Parathyroid adenoma (tissue), 2 donors: ENCODE data around the gene HCCS.
"Not testable (repeated sequence)": the region's sequence is repeated elsewhere in the genome, so short reads cannot be mapped to it uniquely, and the experiment has no call there.

Source experiments
- H2AFZ ChIP-seq: fragments of 300-600 bp; sonication (generic); one replicate; pipeline ENCODE4 v1.7.0; 2017; ENCODE audit warnings: antibody characterized with exemption, mild to moderate bottlenecking
- H3K27ac ChIP-seq: fragments of 300-600 bp; sonication (generic); one replicate; pipeline ENCODE4 v1.7.0; 2017
- H3K27me3 ChIP-seq: fragments of 300-600 bp; sonication (generic); one replicate; pipeline ENCODE4 v1.7.0; 2017; ENCODE audit warnings: low read length; ENCODE audit not compliant: control insufficient read depth, insufficient read depth
- H3K36me3 ChIP-seq: fragments of 300-600 bp; sonication (generic); one replicate; pipeline ENCODE4 v1.7.0; 2017; ENCODE audit warnings: low read length; ENCODE audit not compliant: control insufficient read depth, insufficient read depth
- H3K4me1 ChIP-seq: fragments of 300-600 bp; sonication (generic); one replicate; pipeline ENCODE4 v1.7.0; 2017; ENCODE audit warnings: control low read depth
- H3K4me2 ChIP-seq: fragments of 300-600 bp; sonication (generic); one replicate; pipeline ENCODE4 v1.7.0; 2017; ENCODE audit warnings: low read length
- H3K4me3 ChIP-seq: fragments of 300-600 bp; sonication (generic); one replicate; pipeline ENCODE4 v1.7.0; 2017; ENCODE audit warnings: low read depth, low read length
- H3K79me2 ChIP-seq: fragments of 300-600 bp; sonication (generic); one replicate; pipeline ENCODE4 v1.7.0; 2017; ENCODE audit warnings: control low read depth
- H3K9ac ChIP-seq: fragments of 300-600 bp; sonication (generic); one replicate; pipeline ENCODE4 v1.7.0; 2017; ENCODE audit warnings: mild to moderate bottlenecking
- H3K9me3 ChIP-seq: fragments of 300-600 bp; sonication (generic); one replicate; pipeline ENCODE4 v1.7.0; 2017; ENCODE audit warnings: low read length; ENCODE audit not compliant: control insufficient read depth
- TF ChIP-seq, protein P1 (sequence below): fragments of 300-600 bp; sonication (generic); IDR thresholded peaks from one replicate; pipeline ENCODE4 v1.7.0; 2017; ENCODE audit warnings: antibody characterized with exemption, mild to moderate bottlenecking
- donor health status: primary hyperparathyroidism.

HCCS gene

DNA sequence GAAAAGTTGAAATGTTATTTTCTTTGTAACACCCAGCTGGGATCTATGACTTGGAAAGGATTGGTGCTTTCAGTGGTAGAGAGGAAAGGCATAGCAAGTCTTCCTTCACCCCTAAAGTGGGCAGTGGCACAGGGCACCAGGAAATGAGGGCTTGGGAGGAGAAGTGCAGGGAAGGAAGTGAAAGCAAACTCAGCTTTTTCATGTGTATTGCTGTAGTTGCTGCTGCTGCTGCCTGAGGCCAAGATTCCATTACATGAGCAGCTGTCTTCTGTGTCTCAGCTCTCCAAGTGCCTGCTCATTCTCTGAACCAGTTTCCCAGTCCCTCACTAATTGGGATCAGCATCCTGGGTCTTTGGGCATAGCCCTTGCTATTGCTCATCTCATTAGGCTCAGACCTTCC is 2.6 kb downstream of the HCCS start:
- no peaks in the 10 kb centered on the region for H3K9me3 ChIP-seq
- TF ChIP-seq, protein P1, sequence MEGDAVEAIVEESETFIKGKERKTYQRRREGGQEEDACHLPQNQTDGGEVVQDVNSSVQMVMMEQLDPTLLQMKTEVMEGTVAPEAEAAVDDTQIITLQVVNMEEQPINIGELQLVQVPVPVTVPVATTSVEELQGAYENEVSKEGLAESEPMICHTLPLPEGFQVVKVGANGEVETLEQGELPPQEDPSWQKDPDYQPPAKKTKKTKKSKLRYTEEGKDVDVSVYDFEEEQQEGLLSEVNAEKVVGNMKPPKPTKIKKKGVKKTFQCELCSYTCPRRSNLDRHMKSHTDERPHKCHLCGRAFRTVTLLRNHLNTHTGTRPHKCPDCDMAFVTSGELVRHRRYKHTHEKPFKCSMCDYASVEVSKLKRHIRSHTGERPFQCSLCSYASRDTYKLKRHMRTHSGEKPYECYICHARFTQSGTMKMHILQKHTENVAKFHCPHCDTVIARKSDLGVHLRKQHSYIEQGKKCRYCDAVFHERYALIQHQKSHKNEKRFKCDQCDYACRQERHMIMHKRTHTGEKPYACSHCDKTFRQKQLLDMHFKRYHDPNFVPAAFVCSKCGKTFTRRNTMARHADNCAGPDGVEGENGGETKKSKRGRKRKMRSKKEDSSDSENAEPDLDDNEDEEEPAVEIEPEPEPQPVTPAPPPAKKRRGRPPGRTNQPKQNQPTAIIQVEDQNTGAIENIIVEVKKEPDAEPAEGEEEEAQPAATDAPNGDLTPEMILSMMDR = no peak
- H3K36me3 ChIP-seq = no peaks in the 10 kb centered on the region
- H3K9ac ChIP-seq = no peak overlapping the region
- no peak overlapping the region for H3K27ac ChIP-seq
- peak overlapping the region; percentile 17 for H3K4me2 ChIP-seq
- H3K4me1 ChIP-seq = peaks cover 7% of the 10 kb centered on the region
- no peak overlapping the region for H3K4me3 ChIP-seq
- no peak overlapping the region for H2AFZ ChIP-seq
- no peaks in the 10 kb centered on the region for H3K79me2 ChIP-seq
- H3K27me3 ChIP-seq = no peaks in the 10 kb centered on the region

DNA sequence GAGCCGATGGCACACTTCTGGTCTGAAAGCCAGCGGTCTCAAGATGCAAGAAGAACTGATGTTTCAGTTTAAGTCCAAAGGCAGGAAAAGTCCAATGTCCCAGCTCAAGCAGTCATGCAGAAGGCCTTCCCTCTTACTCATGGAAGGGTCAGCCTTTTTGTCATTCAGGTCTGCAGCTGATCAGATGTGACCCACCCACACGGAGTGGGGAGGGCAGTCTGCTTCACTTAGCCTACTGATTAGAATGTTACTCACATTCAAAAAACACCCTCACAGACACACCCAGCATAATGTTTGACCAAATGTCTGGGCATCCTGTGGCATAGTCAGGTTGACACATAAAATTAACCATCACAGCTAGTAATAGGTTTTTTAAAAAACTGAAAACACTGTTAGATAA is 6.6 kb downstream of the HCCS start:
- Histone ChIP-seq H3K4me1 (peaks cover 2% of the 10 kb centered on the region), H2AFZ (no peak overlapping the region), H3K4me2 (no peak overlapping the region), H3K27me3 (no peaks in the 10 kb centered on the region), H3K79me2 (no peaks in the 10 kb centered on the region), H3K27ac (no peak overlapping the region), H3K9ac (no peak overlapping the region), H3K9me3 (no peaks in the 10 kb centered on the region), H3K36me3 (no peaks in the 10 kb centered on the region), H3K4me3 (no peak overlapping the region)
- TF ChIP-seq, protein P1 = no peak

DNA sequence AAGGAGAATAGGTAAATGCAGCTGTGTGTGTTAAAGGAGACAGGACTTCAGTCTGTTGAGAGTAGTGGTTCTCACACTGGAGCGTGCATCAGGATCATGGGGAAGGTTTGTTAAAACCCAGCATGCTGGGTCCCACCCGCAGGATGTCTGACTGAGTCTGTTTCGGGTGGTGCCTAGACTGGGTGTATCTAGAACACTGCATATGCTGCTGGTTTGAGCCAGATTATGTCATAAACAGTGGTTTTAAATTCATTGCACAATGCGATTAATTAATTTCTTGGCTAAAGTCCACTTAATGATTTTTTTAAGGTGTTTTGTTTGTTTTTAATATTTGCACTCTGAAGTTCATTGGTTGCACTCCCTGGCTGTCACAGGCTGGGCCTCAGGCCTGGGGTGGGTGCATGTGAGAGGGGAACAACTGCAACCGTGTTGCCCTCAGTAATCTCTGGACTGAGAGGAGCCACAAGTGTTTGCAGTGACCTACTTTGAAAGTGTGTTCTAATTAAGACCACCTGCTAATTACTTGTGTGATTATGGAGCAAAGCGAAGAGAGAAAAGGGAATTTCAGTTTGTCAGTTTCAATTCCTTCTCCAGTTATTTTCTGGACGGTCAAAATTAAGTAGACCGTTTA is 8.3 kb downstream of the HCCS start:
- Histone ChIP-seq H2AFZ (no peak overlapping the region), H3K79me2 (no peaks in the 10 kb centered on the region), H3K4me3 (no peak overlapping the region), H3K27me3 (no peaks in the 10 kb centered on the region), H3K4me2 (no peak overlapping the region), H3K27ac (no peak overlapping the region), H3K9ac (no peak overlapping the region), H3K9me3 (no peaks in the 10 kb centered on the region), H3K36me3 (no peaks in the 10 kb centered on the region), H3K4me1 (no peaks in the 10 kb centered on the region)
- TF ChIP-seq, protein P1 = no peak

DNA sequence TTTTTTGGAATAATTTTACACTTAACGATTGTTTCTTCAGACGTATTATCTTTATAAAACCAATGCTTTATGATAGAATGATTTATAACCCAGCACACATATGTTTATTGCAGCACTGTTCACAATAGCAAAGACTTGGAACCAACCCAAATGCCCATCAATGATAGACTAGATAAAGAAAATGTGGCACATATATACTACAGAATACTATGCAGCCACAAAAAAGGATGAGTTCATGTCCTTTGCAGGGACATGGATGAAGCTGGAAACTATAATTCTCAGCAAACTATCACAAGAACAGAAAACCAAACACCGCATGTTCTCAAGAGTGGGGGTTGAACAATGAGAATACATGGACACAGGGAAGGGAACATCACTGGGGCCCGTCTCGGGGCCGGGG is 12.0 kb downstream of the HCCS start:
- H3K36me3 ChIP-seq, H2AFZ ChIP-seq, H3K4me2 ChIP-seq, H3K27me3 ChIP-seq, H3K9me3 ChIP-seq, H3K9ac ChIP-seq, H3K27ac ChIP-seq, H3K4me1 ChIP-seq, H3K4me3 ChIP-seq, H3K79me2 ChIP-seq: not testable (repeated sequence)

DNA sequence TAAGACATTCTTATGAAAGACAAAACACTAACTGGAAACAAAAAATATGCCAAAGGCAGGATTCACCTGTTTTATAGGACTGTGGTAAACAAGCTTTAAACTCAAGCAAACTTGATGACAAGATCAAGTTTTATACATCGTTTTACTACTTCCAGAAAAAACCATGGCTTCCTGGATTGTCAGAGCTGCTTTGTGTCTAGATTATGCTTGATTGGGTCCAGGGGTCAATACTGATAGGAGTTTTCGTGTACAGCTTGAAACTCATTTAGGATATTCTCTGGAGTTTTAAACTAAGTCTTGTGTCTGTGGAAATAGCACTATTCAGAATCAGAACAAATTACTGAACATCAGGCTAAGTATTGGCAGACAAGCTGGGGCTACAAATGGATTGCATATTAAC is 13.0 kb downstream of the HCCS start:
- Histone ChIP-seq H3K4me3 (no peak overlapping the region), H2AFZ (no peak overlapping the region), H3K79me2 (no peaks in the 10 kb centered on the region), H3K27me3 (no peaks in the 10 kb centered on the region), H3K4me1 (no peaks in the 10 kb centered on the region), H3K4me2 (no peak overlapping the region), H3K27ac (no peak overlapping the region), H3K9me3 (no peaks in the 10 kb centered on the region), H3K36me3 (no peaks in the 10 kb centered on the region), H3K9ac (no peak overlapping the region)
- TF ChIP-seq, protein P1 = no peak
